ENCODE results near the gene HNRNPUL1. TPM values are rescaled to one million over a fixed set of nuclear protein-coding genes. Genes with fewer than 3 reads are reported as not detected.

The HNRNPUL1 gene
- total and polyA plus RNA-seq, 2 of the 8 experiments (the other 6 are each of a cell fraction or from before 2014, with no cell fraction given) = 99.5 to 264 TPM

DNA sequence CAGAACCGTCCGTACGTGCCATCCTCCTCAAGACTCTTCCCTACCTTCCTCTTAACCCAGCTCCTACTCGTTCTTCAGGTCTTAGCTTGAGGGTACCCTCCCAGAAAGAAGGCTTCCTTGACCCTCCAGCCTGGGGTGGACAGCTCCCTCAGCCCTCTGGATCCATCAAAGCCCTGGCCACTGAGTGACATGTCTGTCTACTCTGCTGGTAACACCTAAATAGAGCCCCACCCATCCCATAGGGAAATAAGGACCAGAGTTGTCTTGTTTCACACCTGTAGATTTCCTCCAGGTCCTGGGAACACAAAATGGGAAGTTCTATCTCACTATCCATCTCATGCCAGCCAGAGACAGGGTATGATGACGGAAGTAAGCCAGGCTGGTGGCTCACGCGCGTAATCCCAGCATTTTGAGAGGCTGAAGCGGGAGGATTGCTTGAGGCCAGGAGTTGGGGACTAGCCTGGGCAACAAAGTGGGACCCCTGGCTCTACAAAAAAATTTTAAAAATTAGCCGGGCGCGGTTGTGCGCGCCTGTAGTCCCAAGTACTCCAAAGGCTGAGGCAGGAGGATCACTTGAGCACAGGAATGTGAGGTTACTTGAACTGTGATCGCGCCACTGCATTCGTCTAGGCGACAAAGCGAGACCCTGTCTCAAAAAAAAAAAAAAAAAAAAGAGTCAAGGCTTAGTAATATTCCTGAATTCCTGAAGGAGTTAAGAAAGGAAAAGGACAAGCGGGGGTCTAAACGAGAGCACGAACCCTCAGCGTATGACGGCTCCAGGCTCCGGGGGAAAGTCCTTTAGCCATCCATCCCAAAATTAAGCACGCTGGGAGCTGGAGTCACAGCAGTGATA lies 45.2 kb downstream of the HNRNPUL1 start (continued):
- TF ChIP-seq RNF2 (IDR thresholded peaks at IDR 0.05; ENCODE audit: borderline replicate concordance, low read depth, low read length, missing control alignments, poor library complexity, severe bottlenecking) = no peak
- TF ChIP-seq CBX5 (IDR thresholded peaks at IDR 0.05; ENCODE audit: low read depth, low read length) = no peak
- TF ChIP-seq SP1 (IDR thresholded peaks at IDR 0.05; ENCODE audit: low read depth, low read length) = no peak
- TF ChIP-seq JUND (IDR thresholded peaks at IDR 0.05; ENCODE audit: low read length) = no peak
